ENCODE results near the gene STRADA. TPM values are rescaled to one million over a fixed set of nuclear protein-coding genes. Genes with fewer than 3 reads are reported as not detected.
"Not testable (repeated sequence)": the region's sequence is repeated elsewhere in the genome, so short reads cannot be mapped to it uniquely, and the experiment has no call there.

The STRADA gene
- total RNA-seq, 2 experiments from 2014 or later: 47.5 to 48.2 TPM

DNA sequence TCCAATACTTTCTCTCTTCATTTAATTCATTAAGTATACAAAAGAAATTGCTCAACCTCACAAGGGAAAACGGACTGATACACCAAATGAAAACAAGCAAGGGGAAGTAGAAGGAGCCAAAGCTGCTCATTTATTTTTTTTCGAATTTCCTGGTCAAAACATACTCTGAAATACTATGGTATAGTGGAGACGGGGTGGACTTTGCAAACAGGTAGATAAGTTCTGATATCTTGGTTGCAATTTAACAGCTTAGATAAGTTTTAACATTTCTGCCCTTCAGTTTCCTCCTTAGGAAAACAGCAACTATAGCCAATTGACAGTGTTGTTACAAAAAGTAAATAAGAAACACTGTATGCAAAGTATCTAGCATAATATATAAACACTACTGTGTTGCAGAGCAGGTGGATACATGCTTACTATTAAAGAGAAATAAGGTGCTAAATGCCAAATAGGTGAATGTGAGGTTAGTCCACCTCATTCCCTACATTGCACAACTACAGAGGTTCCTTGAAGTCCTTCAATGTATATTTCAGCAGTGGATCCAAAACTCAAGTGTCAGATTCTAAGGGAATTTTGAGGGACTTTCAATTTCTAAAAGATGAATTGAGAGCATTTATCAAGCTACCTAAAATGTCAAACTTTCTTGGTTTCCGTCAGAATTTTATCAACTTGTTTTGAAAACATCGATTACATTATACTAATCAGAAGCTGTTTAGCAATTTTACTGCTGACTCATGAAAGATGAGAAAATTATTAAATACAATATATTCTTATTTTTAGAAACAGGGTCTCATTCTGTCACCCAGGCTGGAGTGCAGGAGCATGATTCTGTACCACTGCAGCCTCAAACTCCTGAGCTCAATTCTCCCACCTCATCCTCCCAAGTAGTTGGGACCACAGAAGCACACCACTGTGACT is 20.8 kb upstream of the STRADA start:
- ChIA-PET POLR2A (interaction anchor here (0.8 kb wide), 1 partner anchor 11 kb away, joined by 3 read pairs; the partner anchor contains the start of gene CCDC47), CTCF (interaction anchor here (0.6 to 1.2 kb wide), 2 partner anchors 12 to 42 kb away, joined by 3 read pairs; no protein-coding TSS in a partner anchor)

DNA sequence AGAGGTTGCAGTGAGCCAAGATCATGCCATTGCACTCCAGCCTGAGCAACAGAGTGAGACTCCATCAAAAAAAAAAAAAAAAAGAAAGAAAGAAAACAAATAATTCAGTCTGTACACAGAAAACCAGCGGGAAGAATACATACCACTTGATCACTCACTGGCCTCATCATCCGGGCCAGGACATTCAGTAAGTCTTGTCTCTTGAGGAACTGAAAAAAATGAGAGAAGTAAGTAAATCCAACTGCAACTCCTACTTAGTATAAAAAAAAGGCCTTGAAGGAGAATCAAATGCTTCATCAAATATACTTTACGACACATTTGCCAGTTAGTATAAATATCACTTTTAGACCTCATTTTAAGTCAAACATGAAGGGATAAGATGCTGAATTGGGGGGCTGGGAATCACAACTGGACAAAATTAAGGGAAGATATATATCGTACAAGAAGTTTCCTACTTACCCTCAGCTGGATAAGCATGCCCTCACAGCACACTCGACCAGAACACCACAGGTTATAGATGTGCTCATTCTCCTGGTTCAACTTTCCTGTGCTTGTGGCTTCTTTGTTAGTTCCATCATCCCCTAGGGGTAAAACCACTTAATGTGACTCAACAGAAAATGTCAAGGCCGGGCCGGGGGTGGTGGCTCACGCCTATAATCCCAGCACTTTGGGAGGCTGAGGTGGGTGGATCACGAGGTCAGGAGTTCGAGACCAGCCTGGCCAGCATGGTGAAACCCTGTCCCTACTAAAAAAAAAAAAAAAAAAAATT is 19.4 kb upstream of the STRADA start:
- CTCF ChIA-PET: no interaction called here
- POLR2A ChIA-PET: interaction anchor here (0.6 to 0.8 kb wide), 4 partner anchors 11 to 83 kb away, joined by 3 to 7 read pairs (median 3); partner anchors contain the start of gene CCDC47

DNA sequence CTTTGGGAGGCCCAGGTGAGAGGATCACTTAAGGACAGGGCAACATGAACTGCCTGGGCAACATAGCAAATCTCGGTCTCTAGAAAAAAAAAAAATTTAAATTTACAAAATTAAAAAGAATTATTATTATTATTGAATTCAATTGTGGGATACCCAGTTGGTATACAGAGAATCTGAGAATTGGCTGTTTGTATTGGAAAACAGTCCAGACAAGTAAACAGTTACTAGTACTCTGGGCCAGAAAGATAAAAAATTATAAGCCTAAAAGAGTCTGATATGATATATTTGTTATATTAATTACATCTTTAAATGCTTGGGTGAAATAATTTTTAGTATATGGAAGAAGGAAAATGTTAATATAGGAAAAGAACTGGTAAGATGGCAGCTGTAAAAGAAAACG is 16.8 kb upstream of the STRADA start:
- CTCF ChIA-PET: no interaction called here
- POLR2A ChIA-PET: no interaction called here

DNA sequence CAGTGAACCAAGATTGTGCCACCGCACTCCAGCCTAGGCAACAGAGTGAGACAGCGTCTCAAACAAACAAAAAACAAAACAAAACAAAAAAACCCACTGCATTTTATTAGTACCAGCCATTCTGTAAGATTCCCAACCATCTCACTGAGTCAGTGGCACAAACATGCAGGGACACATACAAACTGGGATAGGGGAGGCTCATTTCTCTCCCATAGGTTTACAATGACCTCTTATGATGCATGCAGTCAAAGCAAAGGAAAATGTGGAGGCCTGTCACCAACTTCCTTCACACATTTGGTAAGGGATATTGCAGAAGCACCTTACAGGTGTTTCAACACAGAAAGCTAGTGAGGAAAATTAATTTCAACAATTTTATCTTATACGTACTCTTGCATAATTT is 12.4 kb upstream of the STRADA start:
- POLR2A ChIA-PET: interaction anchor here (1.0 kb wide), 1 partner anchor 50 kb away, joined by 3 read pairs; no protein-coding TSS in a partner anchor
- CTCF ChIA-PET: no interaction called here

DNA sequence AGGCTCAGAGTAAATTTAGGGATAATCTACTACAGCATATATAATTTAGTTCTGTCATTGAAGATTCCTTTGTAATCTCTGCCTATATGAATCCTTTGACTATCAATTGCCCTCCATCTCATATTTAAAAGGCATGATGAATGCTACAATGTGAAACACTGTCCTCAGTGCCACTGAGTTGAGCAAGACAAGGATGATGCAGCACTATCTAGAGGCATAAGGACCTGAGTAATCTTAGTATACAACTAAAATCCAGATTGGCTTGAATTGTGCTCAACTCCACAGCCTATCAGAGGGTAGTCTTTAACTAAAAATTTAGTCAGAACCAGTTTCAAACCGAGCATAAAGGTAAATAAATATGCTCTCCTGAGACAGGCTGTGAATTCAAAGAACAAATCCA is 11.6 kb upstream of the STRADA start:
- POLR2A ChIA-PET: interaction anchor here (1.1 kb wide), 1 partner anchor 13 kb away, joined by 4 read pairs; no protein-coding TSS in a partner anchor
- CTCF ChIA-PET: no interaction called here

DNA sequence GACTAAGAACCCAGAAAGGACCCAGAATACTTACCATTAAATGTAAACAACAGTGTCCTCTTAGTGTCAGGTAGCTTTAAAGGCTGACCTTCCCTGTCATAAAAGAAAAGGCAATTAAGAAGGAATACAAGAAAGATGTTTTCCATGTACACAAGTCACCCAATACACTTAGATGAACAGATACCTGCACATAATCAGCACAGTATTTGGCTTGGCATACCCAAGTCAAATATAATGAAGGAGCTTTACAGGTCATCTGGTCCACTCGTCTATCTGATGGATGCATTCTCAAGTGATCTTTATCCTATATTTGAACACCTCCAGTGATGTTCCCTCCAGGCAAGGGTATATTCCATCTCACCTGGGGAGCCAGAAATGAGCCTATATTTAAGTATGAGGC is 11.1 kb upstream of the STRADA start:
- CTCF ChIA-PET: no interaction called here
- POLR2A ChIA-PET: interaction anchor here (0.6 to 1.1 kb wide), 2 partner anchors 13 to 89 kb away, joined by 4 to 10 read pairs; no protein-coding TSS in a partner anchor

DNA sequence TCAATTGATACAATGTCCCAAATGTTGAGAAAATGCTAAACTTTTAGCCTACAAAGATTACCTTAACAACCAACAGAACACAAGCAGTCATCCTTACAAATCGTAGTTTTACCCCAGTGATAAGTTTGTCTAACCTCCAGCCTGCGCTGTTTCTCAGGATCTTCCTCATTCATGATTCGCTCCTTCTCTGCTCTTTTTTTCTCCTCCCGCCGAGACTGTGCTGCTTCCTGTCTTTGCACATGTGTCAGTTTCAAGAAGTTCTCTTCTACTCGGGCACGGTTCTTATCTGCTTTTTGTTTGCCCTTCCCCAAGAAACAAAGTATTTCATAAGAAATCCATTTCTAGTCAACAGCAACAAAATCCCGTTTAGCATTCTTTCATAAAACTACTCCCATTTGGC is 10.2 kb upstream of the STRADA start:
- CTCF ChIA-PET: no interaction called here

DNA sequence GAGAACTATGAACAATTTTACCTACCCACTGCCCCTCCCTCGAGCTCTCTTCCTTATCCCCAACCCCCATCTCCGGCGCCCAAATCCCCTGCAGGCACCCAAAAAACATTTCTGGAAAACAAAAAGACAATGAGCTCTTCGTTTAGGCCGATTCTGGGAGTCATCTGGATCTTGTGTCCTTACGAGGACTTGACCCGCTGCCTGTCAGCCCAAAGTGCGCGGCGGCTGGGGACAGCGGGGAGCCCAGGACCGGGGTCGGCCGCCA is 524 bp downstream of the STRADA start:
- ChIA-PET CTCF (no interaction called here), POLR2A (interaction anchor here (1.0 to 2.9 kb wide), 4 partner anchors 19 to 40 kb away, joined by 5 to 14 read pairs (median 7); partner anchors contain the start of genes CCDC47 and DDX42)

More for the DNA sequence above, 10.2 kb upstream of the STRADA start:
- POLR2A ChIA-PET: no interaction called here

DNA sequence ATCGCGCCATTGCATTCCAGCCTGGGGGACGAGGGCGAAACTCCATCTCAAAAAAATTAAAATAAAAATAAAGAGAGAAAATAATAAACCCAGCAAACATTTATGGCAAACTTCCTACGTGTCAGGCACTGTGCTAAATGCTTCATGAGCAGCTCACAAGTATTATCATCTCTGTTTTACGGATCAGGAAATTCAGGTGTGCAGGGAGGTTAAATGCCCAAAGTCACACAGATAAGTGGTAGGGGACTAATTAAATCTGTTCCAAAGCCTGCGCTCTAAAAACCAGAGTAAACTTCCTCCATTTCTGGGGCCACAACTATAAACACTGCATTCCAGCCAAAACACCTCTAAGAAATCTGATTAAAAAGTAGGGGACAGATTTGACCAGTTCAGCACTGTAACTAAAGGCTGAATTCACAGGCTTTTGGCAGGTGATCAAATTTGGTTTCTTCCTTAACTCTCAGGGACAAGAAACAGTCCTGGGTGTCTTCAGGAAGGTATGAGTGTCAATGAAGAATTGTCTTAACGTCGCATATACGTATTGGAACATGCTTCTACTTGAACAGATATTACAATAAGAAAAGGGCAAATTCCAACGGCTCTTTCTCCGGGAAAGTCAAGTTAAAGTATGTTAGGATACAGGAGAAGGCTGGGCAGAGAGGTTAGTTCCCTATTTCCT is 996 bp downstream of the STRADA start:
- ChIA-PET CTCF (no interaction called here), POLR2A (interaction anchor here (1.0 to 2.9 kb wide), 5 partner anchors 12 to 39 kb away, joined by 4 to 14 read pairs (median 5); partner anchors contain the start of genes CCDC47 and DDX42)

DNA sequence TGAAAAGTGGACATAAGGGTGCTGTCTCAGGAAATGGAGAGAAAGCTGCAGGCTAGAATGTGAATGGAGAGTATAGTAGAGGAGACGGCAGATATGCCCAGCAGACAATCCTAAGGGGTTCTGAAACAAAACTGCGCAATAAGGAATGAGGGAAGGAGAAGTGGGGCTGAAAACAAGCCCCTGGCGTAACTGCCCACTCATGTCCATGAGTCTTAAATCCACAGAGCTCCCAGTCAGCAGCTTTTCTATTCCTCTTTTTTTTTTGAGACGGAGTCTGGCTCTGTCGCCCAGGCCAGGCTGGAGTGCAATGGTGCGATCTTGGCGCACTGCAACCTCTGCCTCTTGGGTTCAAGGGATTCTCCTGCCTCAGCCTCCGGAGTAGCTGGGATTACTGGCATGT is 5.9 kb downstream of the STRADA start:
- ChIA-PET POLR2A (no interaction called here), CTCF (interaction anchor here (1.2 kb wide), 1 partner anchor 70 kb away, joined by 3 read pairs; no protein-coding TSS in a partner anchor)

DNA sequence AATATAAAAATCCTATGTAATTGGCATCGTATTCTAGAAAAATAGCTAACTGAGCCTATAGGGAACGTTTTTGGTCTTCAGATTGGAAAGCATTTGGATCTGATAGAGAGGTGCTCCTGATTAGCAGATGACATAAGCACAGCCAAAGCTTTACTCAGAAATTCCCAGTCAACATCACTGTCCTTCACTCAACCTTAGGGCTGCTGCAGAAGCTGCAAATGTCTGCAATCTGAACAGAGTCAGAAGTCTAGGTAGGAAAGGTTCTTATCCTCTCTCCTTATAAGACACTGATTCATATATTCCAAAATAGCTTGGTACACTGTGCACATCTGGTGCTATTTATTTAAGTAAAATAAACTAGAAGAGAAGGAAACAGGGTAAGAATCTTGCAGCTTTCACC is 19.2 kb downstream of the STRADA start:
- ChIA-PET POLR2A (interaction anchor here (0.6 to 1.5 kb wide), 2 partner anchors 18 to 42 kb away, joined by 5 read pairs; no protein-coding TSS in a partner anchor), CTCF (interaction anchor here (0.6 to 2.0 kb wide), 2 partner anchors 13 to 33 kb away, joined by 3 to 5 read pairs; no protein-coding TSS in a partner anchor)

DNA sequence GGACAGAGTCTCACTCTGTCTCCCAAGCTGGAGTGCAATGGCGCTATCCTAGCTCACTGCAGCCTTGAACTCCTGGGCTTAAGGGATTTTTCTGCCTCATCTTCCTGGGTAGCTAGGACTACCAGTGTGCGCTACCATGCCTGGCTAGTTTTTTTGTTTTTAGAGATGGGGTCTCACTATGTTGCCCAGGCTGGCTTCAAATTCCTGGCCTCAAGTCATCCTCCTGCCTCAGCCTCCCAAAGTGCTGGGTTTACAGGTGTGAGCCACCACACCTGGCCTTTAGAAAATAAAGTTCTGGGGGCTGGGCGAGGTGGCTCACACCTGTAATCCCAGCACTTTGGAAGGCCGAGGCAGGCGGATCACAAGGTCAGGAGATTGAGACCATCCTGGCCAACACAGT is 21.4 kb downstream of the STRADA start:
- POLR2A ChIA-PET, CTCF ChIA-PET: not testable (repeated sequence)

DNA sequence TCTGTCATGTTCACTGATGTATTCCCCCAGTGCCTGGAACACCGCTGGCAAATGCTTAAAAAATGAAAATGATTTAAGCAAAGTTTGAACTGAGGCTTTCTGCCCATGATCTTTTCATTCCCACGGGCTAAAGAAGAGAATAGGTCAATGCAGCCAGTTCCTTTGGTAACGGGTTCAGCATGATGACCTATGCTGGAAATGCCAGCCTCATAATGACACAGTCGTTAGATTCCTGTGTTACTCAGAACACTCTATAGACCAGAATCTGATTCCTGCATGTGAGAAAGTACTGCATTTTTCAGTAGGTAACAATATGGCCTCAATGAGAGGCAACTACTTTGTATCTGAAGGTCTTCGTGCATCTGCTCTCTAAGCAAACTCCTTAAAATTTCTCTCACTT is 22.6 kb downstream of the STRADA start:
- POLR2A ChIA-PET: no interaction called here

DNA sequence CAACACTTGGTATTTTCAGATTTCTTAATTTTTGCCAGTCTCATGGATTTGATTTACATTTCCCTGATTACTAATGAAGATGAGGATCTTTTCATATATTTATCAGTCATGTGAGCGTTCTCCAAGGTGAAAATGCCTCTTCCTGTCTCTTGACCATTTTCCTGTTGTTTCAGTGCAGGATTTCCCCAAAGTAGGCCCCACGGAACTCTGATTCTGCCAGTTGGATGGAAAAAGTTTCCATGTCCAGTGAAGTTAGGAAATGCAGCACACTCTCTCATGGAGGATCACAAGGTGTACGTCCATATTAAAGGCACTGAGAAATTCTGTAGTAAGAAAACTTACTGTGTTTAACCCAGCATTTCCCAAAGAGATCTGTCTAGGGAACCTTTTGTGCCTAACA is 25.2 kb downstream of the STRADA start:
- ChIA-PET POLR2A (interaction anchor here (0.7 kb wide), 1 partner anchor 123 kb away, joined by 3 read pairs; no protein-coding TSS in a partner anchor), CTCF (interaction anchor here (0.7 kb wide), 1 partner anchor 163 kb away, joined by 4 read pairs; no protein-coding TSS in a partner anchor)

More for the DNA sequence above, 22.6 kb downstream of the STRADA start:
- CTCF ChIA-PET: interaction anchor here (0.6 kb wide), 1 partner anchor 12 kb away, joined by 3 read pairs; no protein-coding TSS in a partner anchor

DNA sequence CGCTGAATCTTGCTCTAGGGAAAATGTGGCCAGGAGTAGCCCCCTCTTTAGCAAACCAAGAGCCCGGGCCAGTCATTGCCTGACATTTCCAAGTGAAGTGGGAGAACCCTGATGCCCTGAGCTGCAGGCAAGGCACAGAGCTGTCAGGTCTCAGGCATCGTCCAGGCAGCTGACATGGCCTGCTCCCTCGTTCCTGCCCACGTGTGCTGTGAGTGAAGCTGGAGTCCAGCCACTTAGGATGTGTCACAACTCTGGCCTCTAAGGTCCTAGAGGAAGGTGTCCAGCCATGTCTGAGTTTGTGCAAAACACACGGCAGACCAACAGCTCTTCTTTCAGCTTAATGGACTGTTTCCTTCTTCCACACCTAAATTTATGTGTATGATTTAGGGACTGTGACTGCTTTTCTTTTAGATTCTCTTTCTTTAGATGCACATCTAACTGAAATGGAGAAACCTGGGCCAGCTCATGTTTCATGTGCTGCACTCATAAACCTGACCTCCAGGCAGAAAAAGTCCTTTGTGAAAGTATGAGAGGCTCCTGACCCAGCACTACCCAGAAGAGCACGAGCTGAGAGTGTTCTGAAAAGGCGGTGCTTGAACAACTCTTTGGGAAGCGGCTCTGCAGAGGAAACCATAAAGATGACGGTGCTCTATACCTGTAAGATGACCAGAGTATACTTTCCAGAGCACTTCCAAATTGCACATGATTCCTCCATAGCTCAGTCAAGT is 26.9 kb downstream of the STRADA start:
- CTCF ChIA-PET: no interaction called here
- POLR2A ChIA-PET: interaction anchor here (0.7 kb wide), 1 partner anchor 81 kb away, joined by 4 read pairs; no protein-coding TSS in a partner anchor

DNA sequence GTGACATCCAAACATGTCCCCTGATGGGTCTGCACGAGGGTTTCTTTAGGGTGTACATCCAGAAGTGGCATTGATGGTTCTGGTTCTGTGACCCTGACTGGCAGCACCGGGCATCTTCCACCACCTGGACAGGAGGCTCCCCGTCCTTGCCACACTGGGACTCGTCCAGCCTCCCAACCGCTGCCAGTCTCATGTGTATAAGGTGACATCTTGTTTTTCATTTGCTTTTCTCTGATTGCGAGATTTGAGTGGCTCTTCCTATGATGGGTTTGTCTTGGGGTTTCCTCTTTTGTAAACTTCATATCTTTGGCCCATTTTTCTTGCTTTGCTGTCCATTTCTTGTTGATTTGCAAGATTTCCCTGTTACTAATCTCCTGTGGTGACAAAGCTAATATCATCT is 32.5 kb downstream of the STRADA start:
- ChIA-PET POLR2A (interaction anchor here (0.6 to 1.8 kb wide), 3 partner anchors 8 to 17 kb away, joined by 3 to 11 read pairs (median 7); no protein-coding TSS in a partner anchor), CTCF (interaction anchor here (1.1 to 2.7 kb wide), 4 partner anchors 12 to 17 kb away, joined by 4 to 21 read pairs (median 6); no protein-coding TSS in a partner anchor)

DNA sequence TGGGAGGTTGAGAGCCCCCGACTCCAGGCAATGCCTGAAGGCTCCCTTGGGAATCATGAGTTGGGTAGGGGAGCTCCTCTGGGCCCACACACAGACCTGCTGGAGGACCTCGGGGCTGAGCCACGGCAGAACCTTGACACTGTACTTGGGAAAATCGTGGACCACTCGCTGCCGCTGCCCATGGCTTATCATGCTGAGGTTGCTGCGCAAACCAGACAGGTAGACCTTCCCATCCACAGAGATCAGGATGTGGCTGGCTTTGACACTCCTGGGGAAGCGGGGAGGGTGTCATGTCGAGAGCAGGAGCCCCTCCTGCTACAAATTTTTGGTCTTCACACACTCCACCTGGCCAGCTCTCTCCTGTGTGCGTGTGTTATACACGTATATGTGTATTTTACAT is 34.4 kb downstream of the STRADA start:
- ChIA-PET POLR2A (interaction anchor here (0.6 to 1.4 kb wide), 3 partner anchors 9 to 84 kb away, joined by 3 to 4 read pairs (median 4); no protein-coding TSS in a partner anchor), CTCF (interaction anchor here (0.6 kb wide), 1 partner anchor 12 kb away, joined by 3 read pairs; no protein-coding TSS in a partner anchor)

Measured in activated CD8-positive, alpha-beta memory T cell treated with anti-CD3 and anti-CD28 coated beads for 36 hours (primary cell).